HG03066 (cell line): ENCODE measurements around the gene C1orf87.

Experiments
- ATAC-seq: cut with Tn5 transposase; IDR thresholded peaks from one replicate; pipeline ENCODE4 v1.9.1; 2021; ENCODE audit warnings: low read depth; ENCODE audit not compliant: unreplicated experiment

C1orf87 gene

GRCh38 chr1:59952065-59952464 is 121.5 kb downstream of the C1orf87 start:
- ATAC-seq, result no peak

- ATAC-seq, result no peak
Observed at GRCh38 chr1:59949648-59950047, 123.9 kb downstream of the C1orf87 start.

GRCh38 chr1:59948990-59949389 is 124.6 kb downstream of the C1orf87 start:
- no peak for ATAC-seq

- peak; percentile 90 for ATAC-seq
Observed at GRCh38 chr1:59947047-59947938, 126.3 kb downstream of the C1orf87 start.

GRCh38 chr1:59945790-59946189 is 127.8 kb downstream of the C1orf87 start:
- ATAC-seq, result no peak
